Stimulated activated CD8-positive, alpha-beta memory T cell treated with anti-CD3 and anti-CD28 coated beads, Interleukin-15, amount 100 ng/mL, for 48 hours (primary cell): Measurements from ENCODE around the gene REX1BD.
"Not testable (repeated sequence)": the region's sequence is repeated elsewhere in the genome, so short reads cannot be mapped to it uniquely, and the experiment has no call there.

Source experiments
- DNase-seq, 2 donors: peaks; one replicate each; pipeline ENCODE4 v3.0.0-alpha.2; 2020; ENCODE audit warnings: low read depth in 2 of 2

Gene REX1BD

DNA sequence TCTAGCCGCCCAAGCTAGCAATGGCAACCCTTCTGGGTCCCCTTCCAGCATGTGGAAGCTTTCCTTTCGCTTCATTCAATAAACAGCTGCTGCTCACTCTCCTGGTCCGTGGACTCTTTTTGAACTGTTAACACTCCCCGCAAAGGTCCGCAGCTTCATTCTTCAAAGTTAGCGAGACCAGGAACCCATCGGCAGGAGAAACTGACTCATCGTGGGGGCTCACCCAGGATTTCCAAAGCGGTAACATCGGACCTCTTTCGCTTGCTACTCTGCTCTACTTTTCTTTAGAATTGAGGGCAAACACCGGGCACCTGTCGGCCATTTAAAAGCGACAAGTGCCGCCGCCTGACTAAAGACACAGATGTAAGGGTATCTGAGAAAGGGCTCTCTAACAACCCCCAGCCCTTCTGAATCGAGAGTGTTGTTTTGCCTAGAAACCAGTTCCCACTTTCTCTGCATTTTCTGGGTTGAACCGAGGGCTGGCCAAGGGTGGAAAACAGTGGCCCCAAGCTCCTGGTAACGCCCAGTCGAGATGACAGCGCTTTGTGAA, 11.2 kb upstream of the REX1BD start:
- DNase-seq: no peak

- DNase-seq: no peak
Observed at GRCh38 chr19:18580311-18580710, 8.3 kb upstream of the REX1BD start.

- DNase-seq: no peak
Observed at GRCh38 chr19:18586306-18586705, 2.3 kb upstream of the REX1BD start.

DNA sequence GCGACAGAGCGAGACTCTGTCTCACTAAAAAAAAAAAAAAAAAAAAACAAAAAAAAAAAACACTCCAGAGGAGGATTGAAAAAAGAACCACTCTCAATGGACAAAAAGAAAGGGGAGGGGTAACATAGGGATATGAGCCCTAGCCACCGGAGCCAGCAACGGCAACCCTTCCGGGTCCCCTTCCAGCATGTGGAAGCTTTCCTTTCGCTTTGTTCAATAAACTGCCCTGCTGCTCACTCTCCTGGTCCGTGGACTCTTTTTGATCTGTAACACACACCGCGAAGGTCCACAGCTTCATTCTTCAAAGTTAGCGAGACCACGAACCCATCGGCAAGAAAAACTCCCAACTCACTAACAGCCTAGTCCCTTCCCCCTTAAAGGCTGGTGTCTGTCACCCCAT, 1.0 kb upstream of the REX1BD start:
- DNase-seq: no peak

- DNase-seq: no peak
Observed at GRCh38 chr19:18587962-18588610, 512 bp upstream of the REX1BD start.

GRCh38 chr19:18589380-18590272, 1.0 kb downstream of the REX1BD start:
- peak; percentile 55 to 62 for DNase-seq

- DNase-seq: no peak
Observed at GRCh38 chr19:18590273-18591272, 2.0 kb downstream of the REX1BD start.

DNA sequence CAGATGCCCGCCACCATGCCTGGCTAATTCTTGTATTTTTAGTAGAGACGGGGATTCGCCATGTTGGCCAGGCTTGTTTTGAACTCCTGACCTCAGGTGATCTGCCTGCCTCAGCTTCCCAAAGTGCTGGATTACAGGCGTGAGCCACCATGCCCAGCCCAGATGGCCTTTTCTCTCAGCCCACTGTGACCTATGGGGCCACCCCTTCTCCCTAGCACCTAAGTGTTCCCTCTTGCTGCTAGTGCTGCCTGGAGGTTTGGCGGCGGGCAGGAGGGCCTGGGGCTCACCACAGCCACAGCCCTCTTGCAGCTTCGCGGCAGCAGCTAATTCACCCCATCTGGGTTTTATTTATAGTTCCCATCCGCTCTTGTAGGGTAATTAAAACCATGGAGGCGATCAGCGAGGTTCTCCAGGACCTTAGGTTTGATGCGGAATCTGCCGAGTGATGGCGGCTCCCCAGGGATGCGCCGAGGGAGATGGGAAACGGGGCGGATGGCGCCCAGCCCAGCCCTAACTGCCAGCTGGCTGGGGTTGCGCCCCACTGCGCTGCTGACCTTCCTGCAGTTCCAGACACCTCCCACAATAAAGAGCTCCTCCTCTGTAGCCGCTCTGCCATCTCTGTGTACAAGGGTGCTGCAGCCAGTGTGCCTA, 3.3 kb downstream of the REX1BD start:
- DNase-seq: no peak

DNA sequence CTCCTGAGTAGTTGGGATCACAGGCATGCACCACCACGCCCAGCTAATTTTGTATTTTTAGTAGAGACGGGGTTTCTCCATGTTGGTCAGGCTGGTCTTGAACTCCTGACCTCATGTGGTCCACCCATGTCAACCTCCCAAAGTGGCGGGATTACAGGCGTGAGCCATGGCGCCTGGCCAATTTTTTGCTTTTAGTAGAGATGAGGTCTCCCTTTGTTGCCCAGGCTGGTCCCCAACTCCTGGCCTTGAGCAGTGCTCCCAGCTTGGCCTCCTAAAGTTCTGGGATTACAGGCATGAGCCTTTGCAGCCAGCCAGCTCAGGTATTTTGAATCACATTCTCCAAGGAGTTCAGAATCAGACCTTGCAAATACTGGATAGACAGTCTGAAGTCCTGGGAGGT, 4.1 kb downstream of the REX1BD start:
- not testable (repeated sequence) for DNase-seq

- no peak for DNase-seq
Observed at GRCh38 chr19:18593367-18594095, 4.9 kb downstream of the REX1BD start.

DNA sequence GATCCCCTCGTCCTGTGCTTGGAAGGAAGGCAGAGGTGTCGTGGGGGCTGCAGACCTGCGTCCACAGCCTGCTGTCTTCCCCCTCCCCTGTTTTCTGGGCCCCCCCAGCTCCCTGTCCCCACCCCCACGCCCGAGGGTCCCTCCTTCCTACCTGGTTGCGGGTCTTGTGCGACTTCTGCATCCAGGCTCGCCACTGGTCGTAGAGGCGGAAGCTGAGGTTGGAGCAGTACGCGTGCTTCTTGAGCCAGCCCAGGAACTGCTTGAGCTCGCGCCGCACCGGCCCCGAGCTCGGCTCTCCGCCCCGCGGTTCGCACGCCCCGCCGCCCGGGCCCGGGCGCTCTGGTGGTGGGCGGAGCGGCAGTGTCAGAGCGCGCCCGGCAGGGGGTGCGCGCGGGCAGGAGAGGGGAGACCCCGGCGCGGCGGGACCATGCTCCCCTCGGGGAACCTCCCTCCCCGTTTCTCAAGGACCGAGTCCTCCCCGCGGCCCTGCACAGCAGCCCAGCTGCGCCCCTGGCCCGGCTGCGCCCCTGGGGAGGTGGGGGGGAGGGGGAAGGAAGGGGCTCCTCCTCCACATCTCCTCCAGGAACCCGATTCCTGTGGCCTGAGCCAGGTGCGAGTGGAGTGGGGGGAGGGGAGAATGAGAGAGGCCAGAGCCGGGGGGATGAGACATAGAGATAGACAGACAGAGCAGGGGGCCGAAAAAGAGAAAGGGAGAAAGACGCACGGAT, 5.7 kb downstream of the REX1BD start:
- peak; percentile 56 to 68 for DNase-seq

GRCh38 chr19:18594824-18595373, 6.3 kb downstream of the REX1BD start:
- no peak for DNase-seq

DNA sequence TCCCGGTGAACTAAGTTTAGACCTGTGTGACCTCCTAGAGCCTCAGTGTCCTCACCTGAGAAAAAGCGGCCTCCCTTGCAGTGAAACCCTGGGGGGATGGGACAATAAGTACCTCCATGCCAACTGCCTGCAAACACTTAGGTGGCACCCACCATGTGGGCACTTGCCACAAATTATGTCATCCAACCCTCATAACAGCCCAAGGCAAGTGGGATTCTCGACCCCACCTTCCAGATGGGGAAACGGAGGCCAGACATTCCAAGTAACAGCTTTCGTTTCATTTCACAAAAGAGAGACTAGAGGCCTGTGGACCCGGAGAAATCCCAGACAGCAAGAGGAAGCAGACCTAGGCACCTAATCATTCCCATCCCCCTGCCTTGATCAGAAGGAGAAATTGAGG, 6.9 kb downstream of the REX1BD start:
- no peak for DNase-seq

- DNase-seq: no peak
Observed at GRCh38 chr19:18596752-18597157, 8.2 kb downstream of the REX1BD start.

DNA sequence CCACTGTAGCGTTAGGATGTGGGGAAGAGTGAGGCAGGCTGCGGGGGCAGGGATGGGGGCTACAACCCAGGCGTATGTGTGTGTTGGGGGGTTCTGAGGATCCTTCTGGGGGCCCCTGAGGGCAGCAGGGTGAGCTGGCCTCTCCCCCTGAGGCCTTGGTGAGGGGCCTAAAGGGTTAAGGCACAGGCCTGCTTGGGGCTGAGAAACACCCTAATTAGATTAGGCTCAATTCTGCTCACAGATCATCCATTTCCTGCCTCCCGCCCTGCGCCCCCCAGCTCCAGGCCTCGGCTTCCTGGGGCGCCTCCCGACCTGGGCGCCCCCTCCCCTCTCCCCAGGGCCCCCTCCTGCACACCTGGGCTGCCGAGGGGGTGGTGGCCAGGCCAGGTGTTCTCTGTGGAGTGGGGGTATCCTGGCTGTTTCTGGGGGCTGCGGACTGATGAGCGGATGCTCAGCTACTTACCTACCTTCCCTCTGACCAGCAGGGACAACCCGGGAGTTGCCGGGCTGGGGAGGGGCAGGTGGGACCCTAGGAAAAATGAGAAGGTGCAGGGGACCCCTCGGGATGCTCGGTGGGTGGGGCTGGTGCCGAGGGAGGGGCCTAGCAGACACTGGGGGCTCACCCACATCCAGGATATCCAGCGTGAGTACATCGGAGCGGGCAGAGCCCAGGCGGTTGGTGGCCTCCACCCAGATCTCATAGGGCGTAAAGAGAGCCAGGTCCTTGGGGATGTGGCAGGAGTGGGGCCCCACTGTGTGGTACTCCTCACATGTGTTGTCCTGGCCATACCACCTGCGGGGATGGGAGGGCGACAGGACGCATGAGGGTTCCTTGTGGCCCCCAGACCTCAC, 9.4 kb downstream of the REX1BD start:
- DNase-seq: no peak

- no peak for DNase-seq
Observed at GRCh38 chr19:18599485-18599884, 10.9 kb downstream of the REX1BD start.

- DNase-seq: not testable (repeated sequence)
Observed at GRCh38 chr19:18600692-18601397, 12.2 kb downstream of the REX1BD start.

DNA sequence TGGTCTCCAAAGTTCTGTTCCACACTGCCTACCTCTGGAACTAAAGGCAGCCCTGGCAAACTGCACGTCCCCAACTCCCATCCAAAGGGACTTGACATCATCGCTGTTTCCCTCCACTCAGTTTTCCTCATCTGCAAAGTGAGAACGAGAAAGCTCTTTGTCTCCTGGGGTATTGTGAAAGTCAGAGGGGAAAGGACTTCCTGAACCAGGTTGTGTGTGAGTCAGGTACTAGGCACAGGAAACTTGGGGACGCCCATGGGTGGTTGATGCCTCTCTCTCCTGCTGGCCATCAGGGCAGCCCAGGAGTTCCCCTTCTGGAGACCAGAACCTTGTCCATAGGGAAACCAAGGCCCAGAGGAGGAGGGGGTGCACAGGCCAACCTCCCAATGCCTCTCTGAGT, 13.3 kb downstream of the REX1BD start:
- DNase-seq: no peak
